NCI-H2107 treated with DMSO at 0.1 percent for 48 hours (cell line): ENCODE results near the gene ZC3H6.
"Not testable (repeated sequence)": the region's sequence is repeated elsewhere in the genome, so short reads cannot be mapped to it uniquely, and the experiment has no call there.

Experiments
- DNase-seq: peaks from one replicate; lab custom pipeline; 2025; ENCODE audit not compliant: unreplicated experiment; lab: John Stamatoyannopoulos, UW

Gene ZC3H6

DNA sequence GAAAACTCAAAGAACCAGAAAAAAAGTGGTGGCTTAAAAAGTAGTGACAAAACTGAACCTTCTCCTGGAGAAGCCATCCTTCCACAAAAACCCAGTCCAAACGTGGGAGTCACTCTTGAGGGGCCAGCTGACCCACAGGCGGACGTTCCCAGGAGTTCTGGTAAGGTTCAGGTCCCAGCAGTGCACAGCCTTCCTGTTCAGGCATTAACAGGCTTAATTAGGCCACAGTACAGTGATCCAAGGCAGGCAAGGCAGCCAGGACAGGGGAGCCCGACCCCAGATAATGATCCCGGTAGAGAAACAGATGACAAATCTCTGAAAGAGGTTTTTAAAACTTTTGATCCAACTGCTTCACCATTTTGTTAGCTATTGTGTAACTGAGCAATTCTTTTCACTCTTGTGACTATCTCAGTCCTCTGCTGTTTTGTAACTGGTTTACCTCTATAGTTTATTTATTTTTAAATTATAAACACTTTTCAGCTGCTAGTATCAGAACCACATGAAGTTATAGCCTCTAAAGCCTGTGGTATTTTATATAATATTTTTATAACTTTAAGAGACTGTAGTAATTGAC lies 56.8 kb downstream of the ZC3H6 start:
- DNase-seq = no peak

DNA sequence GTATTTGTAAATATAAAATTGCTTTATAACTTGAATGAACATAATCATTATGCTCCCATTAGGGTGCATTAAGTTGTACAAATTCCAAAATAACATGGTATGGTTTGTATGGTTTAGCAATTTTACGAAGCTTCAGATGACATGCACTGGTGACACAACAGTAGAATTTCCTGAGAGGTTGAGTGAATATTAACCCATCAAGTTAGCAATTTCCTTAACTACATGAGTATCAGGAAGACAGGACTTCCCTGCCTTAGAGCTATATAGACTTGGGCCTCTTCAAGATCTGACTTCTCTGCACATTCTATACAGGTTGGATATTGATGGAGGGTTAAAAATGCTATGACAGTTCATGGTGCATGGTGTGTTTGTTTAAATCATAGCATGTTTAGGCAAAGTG lies 60.2 kb downstream of the ZC3H6 start:
- no peak for DNase-seq

DNA sequence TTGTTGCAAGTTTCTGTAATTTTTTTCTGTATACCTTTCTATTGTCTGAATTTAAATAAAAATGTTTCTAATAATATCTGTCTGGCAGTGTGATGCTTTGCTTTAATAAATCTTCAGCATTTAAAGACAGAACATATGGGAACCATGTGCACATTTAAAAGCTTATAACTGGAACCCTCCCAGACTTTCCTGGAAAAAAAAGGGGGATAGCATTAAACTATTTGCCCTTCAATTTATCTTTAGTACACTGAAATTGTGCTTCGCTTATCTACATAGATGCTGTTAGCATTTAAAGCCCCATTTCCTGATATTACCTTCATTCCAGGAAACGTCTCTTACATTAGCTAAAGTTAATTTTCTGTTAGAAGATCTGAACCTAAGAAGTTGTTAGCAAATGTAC lies 64.6 kb downstream of the ZC3H6 start:
- no peak for DNase-seq

DNA sequence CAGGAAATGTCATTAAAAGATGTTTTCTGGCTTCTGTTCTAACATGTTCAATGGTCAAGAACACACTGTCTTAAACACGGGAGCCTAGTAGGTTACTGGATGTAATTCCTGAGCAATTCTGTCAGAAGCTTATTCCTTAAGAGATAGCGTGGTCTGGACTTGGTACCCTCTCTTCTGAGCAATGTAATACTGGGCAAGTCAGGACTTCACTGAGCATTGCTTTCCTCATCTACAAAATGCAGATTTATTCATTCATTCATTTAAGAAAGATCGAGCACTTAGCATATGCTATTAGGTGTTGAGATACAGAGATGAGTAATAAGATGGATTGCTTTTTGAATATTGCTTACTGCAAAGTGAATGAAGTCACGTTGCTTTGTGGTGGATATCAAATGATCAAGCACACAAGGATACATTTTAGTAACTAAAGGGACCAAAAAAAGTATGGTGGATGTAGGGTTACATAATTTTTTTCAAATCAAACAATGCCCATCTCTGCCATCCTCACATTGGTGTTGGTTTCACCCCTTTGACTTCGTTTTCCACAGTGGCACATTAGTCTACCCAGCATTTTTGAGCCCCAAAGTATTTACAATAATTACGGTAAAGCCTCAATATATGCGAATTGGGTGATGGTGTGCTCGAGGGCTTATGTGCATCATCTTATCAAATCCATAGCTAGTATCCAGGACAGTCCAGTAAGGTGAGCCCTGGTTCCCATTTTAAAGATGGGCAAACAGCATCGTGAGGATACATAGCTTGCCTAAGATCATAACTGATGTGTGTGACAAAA lies 65.3 kb downstream of the ZC3H6 start:
- no peak for DNase-seq

DNA sequence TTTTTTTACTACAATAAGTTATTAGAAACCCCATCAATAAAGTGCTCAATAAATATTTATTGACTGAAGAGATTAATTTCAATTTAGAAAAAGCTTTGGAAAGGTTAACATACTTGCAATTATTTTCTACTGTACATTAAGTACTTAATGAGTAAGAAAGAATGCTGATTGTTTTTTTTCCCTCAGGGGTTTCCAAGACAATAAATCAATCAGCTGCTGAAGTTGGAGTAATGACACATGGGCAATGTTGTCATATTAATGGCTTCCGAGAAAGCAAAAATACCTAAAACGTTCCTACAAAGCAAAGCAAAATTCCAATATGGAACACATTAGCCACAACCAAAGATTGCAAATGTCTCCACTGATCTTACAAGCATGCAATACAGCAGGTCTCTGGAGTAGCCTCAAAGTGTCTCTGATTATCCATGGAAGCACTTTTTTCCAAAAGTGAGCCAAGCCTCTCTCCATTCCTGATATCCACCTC lies 66.7 kb downstream of the ZC3H6 start:
- DNase-seq = no peak

DNA sequence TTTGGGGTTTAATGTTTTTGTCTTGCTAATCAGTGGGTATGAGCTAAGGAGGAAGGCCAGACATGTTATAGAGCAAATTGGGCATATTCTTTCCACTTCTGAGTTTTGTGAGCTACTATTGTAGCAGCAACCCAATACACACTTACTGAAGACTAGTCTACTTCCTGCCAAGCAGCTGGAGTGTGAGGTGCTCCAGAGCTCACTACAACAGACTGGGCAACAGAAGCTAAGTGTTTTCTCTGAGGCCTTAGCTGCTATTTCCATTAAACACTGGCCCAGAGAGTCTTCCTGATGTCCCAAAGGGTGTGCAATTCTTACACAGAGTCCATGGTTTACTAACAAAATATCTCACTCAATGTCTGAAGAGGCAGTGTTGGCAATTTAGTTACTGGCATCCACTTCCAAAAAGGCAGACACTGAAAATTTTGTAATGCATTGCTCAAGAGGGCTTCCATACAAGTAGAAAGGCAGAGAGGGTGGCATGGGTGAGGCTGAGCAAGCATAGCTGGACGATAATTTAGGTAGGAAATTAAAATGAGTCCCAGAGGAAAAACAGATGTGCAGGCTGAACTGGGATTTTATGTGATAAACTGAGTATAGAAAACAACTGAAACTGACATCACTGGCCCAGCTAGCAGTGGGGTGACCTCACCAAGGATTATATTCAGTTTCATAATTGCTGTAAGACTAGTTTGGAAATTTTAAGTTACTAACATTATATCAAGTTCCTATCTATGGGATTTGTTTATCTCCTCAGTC lies 68.6 kb downstream of the ZC3H6 start:
- no peak for DNase-seq

DNA sequence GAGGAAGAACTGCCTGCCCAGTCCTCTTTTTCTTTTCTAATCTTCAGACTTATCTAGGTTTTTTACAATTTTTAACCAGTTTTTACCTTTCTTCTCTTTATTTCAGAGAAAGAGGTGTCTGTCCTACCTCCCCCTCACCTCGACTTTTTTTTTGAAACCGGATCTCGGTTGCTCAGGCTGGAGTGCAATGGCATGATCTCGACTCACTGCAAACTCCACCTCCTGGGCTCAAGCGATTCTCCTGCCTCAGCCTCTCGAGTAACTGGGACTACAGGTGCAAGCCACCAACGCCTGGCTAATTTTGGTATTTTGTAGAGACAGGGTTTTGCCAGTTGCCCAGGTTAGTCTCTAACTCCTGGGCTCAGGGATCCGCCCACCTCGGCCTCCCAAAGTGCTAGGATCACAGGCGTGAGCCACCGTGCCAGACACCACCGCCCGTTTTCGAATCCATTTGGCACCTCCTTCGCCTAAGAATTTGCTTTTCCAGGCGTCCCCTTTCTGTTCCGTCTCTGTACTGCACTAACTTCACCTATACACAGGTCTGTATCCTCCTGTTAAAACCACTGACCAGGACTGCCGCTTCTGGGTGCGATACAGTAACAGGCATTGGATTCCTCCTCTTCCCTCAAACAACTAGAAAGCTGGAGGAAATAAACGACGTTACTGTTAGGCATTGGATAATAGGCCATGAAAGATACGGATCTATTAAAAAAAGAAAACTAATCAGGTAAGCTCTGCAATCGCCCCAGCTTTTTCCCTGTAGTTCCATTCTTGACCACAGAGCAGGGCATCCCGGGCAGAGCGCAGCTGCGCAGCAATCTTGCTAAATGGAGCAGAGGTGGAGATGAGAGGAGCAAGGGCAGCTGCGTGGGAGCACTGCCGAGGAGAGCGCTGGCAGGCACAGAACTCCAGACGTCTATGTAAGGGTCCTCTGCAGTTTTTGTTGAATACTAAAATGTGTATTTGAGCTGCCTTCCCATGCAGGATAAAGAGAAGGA lies 69.9 kb downstream of the ZC3H6 start:
- no peak for DNase-seq

DNA sequence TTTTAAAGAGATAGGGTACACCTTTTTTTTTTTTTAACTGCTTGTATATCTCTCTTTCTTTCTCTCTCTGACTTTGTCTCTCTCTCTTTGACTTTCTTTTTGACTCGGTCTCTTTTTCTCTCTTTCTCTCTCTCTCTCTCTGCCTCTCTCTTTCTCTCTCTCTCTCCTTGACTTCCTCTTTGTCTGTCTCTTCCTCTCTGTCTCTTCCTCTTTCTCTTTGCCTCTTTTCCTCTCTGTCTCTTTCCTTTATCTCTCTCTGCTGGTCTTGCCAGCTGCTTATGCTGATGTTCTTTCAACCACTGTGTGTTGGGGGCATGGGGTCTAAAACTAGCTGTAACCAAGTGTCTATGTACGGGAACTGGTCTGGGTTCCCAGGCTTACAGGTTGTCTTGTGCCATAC lies 76.9 kb downstream of the ZC3H6 start:
- not testable (repeated sequence) for DNase-seq

DNA sequence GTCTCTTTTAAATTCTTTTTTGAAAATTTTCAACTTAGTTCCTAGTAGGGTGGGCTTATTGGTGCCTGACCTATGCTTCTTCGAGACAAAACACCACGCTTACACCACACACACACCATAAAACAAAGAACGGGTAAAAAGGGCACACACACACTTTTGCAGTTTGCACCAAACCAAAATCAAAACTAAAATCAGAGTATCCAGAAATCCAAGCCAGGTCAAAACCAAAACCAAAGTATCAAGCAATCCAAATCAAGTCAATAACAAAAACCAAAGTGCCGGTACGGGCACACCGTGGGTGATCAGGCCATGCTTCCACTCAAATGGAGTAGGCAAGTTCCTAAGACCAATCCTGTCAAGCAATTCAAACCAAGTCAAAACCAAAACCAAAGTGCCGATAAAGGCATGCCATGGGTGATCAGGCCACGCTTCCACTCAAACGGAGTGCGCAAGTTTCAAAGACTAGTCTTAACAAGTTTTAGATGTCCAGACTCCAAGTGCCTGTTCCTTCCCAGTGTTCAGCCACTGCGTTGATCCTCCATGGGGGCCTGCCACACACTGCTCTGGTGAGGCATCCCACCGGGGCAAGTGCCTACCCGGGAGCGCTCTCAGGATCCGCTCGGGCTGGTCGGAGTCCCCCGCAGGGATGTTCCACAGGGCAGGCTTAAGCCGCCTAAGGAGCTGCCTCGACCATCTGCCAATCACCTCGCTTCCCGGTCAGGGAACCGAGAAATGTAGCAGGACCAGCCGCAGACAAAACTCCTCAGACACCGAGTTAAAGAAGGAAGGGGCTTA lies 77.6 kb downstream of the ZC3H6 start:
- DNase-seq = not testable (repeated sequence)

DNA sequence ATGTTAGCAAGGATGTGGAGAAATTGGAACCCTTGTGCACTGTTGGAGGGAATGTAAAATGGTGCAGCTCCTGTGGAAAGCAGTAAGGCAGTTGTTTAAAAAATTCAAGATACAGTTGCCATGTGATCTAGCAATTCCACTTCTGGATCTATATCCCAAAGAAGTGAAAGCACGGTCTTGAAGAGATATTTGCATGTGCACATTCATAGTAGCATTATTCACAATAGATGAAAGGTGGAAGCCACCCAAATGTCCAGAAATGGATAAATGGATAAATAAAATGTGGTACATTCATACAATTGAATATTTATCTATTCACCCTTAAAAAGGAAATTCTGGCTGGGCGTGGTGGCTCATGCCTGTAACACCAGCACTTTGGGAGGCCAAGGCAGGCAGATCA lies 78.9 kb downstream of the ZC3H6 start:
- DNase-seq = not testable (repeated sequence)

DNA sequence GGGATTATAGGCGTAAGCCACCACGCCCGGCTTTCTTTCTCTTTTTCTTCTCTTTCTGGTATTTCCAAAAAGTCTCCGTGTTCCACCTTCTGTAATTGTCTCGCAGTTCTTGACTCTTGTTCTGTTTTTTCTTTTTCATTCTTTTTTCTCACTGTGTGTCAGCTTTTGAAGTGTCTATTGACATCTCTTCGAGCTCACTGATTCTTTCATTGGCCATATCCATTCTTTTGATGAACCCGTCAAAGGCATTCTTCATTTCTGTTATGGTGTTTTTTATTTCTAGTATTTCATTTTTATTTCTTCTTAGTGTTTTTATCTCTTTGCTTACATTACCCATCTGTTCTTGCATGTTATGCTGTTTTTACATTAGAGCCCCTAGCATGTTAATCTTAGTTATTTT lies 84.7 kb downstream of the ZC3H6 start:
- DNase-seq = not testable (repeated sequence)
